H1 (cell line): ENCODE data around the gene HS2ST1. TPM values are rescaled to one million over a fixed set of nuclear protein-coding genes. Genes with fewer than 3 reads are reported as not detected.

Experiments used
- CTCF ChIA-PET: fragments of 300-600 bp; sonication (Branson Sonifier 250); formaldehyde crosslinking; loops from one replicate; lab custom pipeline; 2021; ENCODE audit not compliant: partially characterized antibody; lab: Charles Lee
- POLR2A ChIA-PET: fragments of 300-600 bp; sonication (Branson Sonifier 250); formaldehyde crosslinking; loops from one replicate; lab custom pipeline; 2021; ENCODE audit warnings: inconsistent platforms; ENCODE audit not compliant: partially characterized antibody; lab: Charles Lee
- DNase-seq, 2 experiments: peaks; one replicate each; pipeline versions ENCODE4 v3.0.0 to v3.0.0-alpha.2; 2010 to 2022; ENCODE audit warnings: low spot score in 2 of 2, low read depth in 1 of 2, mixed read lengths in 1 of 2
- FAIRE-seq: peaks from 2 replicates; lab custom pipeline; 2011; peaks lifted over from hg19 to GRCh38; lab: Jason Lieb, UNC
- H2AFZ ChIP-seq: 2 replicates; pipeline ENCODE4 v1.8.1; 2012; ENCODE audit warnings: low read length, inconsistent platforms
- H2AK5ac ChIP-seq: 2 replicates; pipeline ENCODE4 v1.6.1; 2013; ENCODE audit warnings: low read depth, low read length
- H2BK120ac ChIP-seq: replicated peaks from 2 replicates; pipeline ENCODE3; 2013; ENCODE audit warnings: low read depth, low read length, inconsistent platforms
- H2BK12ac ChIP-seq: 2 replicates; pipeline ENCODE4 v1.6.1; 2013; ENCODE audit warnings: low read depth, low read length
- H2BK15ac ChIP-seq: 2 replicates; pipeline ENCODE4 v1.6.1; 2013; ENCODE audit warnings: low read length
- H2BK20ac ChIP-seq: 2 replicates; pipeline ENCODE4 v1.6.1; 2013; ENCODE audit warnings: low read length
- H2BK5ac ChIP-seq: 2 replicates; pipeline ENCODE4 v1.6.1; 2013; ENCODE audit warnings: low read depth, low read length
- H3K14ac ChIP-seq: 2 replicates; pipeline ENCODE4 v1.6.1; 2013; ENCODE audit warnings: inconsistent platforms; ENCODE audit not compliant: insufficient read length
- H3K18ac ChIP-seq: 2 replicates; pipeline ENCODE4 v1.6.1; 2013; ENCODE audit warnings: low read length; ENCODE audit errors: extremely low read depth
- H3K23ac ChIP-seq: 2 replicates; pipeline ENCODE4 v1.6.1; 2013; ENCODE audit warnings: inconsistent platforms; ENCODE audit not compliant: insufficient read length
- H3K23me2 ChIP-seq: 2 replicates; pipeline ENCODE4 v1.6.1; 2013; ENCODE audit warnings: low read depth, low read length
- H3K27ac ChIP-seq: 2 replicates; pipeline ENCODE4 v1.6.1; 2011; ENCODE audit warnings: low read depth, low read length, inconsistent platforms
- H3K27me3 ChIP-seq, 4 experiments: replicated peaks in 1 of 4; 1 replicate in 1 of 4; 2 replicates in 3 of 4; pipeline versions ENCODE4 v1.6.1 to v1.8.1; 2011 to 2013; ENCODE audit warnings: low read length in 3 of 4, mild to moderate bottlenecking in 3 of 4, inconsistent platforms in 2 of 4, mixed read lengths in 2 of 4, moderate library complexity in 1 of 4; ENCODE audit not compliant: control insufficient read depth in 3 of 4, insufficient read depth in 3 of 4; ENCODE audit errors: extremely low read depth in 1 of 4
- H3K36me3 ChIP-seq, 4 experiments: 2 replicates each; pipeline versions ENCODE4 v1.6.1 to v1.8.1; 2011 to 2013; ENCODE audit warnings: mild to moderate bottlenecking in 4 of 4, low read length in 3 of 4, moderate library complexity in 2 of 4, control low read depth in 1 of 4, inconsistent platforms in 1 of 4; ENCODE audit not compliant: insufficient read depth in 4 of 4, control insufficient read depth in 2 of 4
- H3K4ac ChIP-seq: replicated peaks from 2 replicates; pipeline ENCODE3; 2013; ENCODE audit warnings: low read length, low read depth, mixed read lengths, inconsistent platforms; ENCODE audit not compliant: insufficient read length
- H3K4me1 ChIP-seq, 4 experiments: replicated peaks in 1 of 4; 1 replicate in 1 of 4; 2 replicates in 3 of 4; pipeline versions ENCODE4 v1.6.1 to v1.8.1; 2011 to 2013; ENCODE audit warnings: low read length in 3 of 4, inconsistent platforms in 2 of 4, mixed read lengths in 1 of 4; ENCODE audit not compliant: insufficient read depth in 4 of 4, control insufficient read depth in 3 of 4
- H3K4me2 ChIP-seq, 2 experiments: 2 replicates each; pipeline versions ENCODE4 v1.6.1 to v1.8.1; 2011 to 2013; ENCODE audit warnings: low read depth in 2 of 2, low read length in 2 of 2, control low read depth in 1 of 2, inconsistent platforms in 1 of 2, mild to moderate bottlenecking in 1 of 2; ENCODE audit not compliant: insufficient read depth in 1 of 2
- H3K4me3 ChIP-seq, 4 experiments: fragments of 200-600, 300-600 bp in 1 of 4; sonication (generic), shearing (Covaris generic), sonication (Bioruptor Twin) in 1 of 4; 2 replicates each; pipeline versions ENCODE4 v1.5.1 to v1.8.1; 2011 to 2016; ENCODE audit warnings: low read length in 4 of 4, low read depth in 3 of 4, control low read depth in 2 of 4, inconsistent platforms in 2 of 4, mild to moderate bottlenecking in 2 of 4, mixed read lengths in 1 of 4, moderate library complexity in 1 of 4; ENCODE audit not compliant: insufficient read depth in 2 of 4; ENCODE audit errors: extremely low read depth in 1 of 4
- H3K56ac ChIP-seq: replicated peaks from 2 replicates; pipeline ENCODE3; 2013; ENCODE audit warnings: low read depth, mild to moderate bottlenecking, mixed read lengths, low read length, inconsistent platforms; ENCODE audit not compliant: insufficient read length
- H3K79me1 ChIP-seq: 2 replicates; pipeline ENCODE4 v1.6.1; 2013; ENCODE audit warnings: low read depth, low read length, control low read depth
- H3K79me2 ChIP-seq, 2 experiments: 2 replicates each; pipeline versions ENCODE4 v1.6.1 to v1.8.1; 2012 to 2013; ENCODE audit warnings: low read length in 2 of 2, mild to moderate bottlenecking in 2 of 2, inconsistent platforms in 1 of 2; ENCODE audit not compliant: insufficient read depth in 2 of 2, control insufficient read depth in 1 of 2
- H3K9ac ChIP-seq, 4 experiments: replicated peaks in 1 of 4; 1 replicate in 1 of 4; 2 replicates in 3 of 4; pipeline versions ENCODE4 v1.6.1 to v1.8.1; 2011 to 2013; ENCODE audit warnings: low read depth in 3 of 4, low read length in 3 of 4, control low read depth in 2 of 4, mild to moderate bottlenecking in 2 of 4, moderate library complexity in 2 of 4, inconsistent platforms in 1 of 4; ENCODE audit errors: extremely low read depth in 1 of 4
- H3K9me3 ChIP-seq, 2 experiments: 2 replicates each; pipeline versions ENCODE4 v1.6.1 to v1.8.1; 2012 to 2013; ENCODE audit warnings: mild to moderate bottlenecking in 2 of 2, moderate library complexity in 2 of 2, control low read depth in 1 of 2, inconsistent platforms in 1 of 2, low read depth in 1 of 2, low read length in 1 of 2, mixed read lengths in 1 of 2; ENCODE audit not compliant: insufficient read depth in 2 of 2
- H4K20me1 ChIP-seq, 2 experiments: replicated peaks in 1 of 2; 2 replicates each; pipeline versions ENCODE3 to v1.8.1; 2011 to 2013; ENCODE audit warnings: inconsistent platforms in 2 of 2, low read length in 2 of 2, mild to moderate bottlenecking in 1 of 2; ENCODE audit not compliant: insufficient read depth in 2 of 2, control insufficient read depth in 1 of 2
- H4K5ac ChIP-seq: 2 replicates; pipeline ENCODE4 v1.6.1; 2013; ENCODE audit warnings: low read length, low read depth, mixed read lengths, inconsistent platforms; ENCODE audit not compliant: insufficient read length
- H4K8ac ChIP-seq: 2 replicates; pipeline ENCODE4 v1.8.0; 2013; ENCODE audit warnings: mild to moderate bottlenecking, moderate library complexity, low read length, inconsistent platforms; ENCODE audit not compliant: insufficient read depth; ENCODE audit errors: extremely low read depth
- H4K91ac ChIP-seq: replicated peaks from 2 replicates; pipeline ENCODE3; 2013; ENCODE audit warnings: low read length, mixed read lengths, inconsistent platforms; ENCODE audit not compliant: insufficient read length
- CBX5 ChIP-seq: fragments of 300-800, 300-1000 bp; sonication (generic); IDR thresholded peaks from 2 replicates; pipeline ENCODE4 v1.7.1; 2016; ENCODE audit warnings: antibody characterized with exemption, low read length, low read depth
- CBX8 ChIP-seq: fragments of 300-800, 300-1000 bp; sonication (generic); IDR thresholded peaks from 2 replicates; pipeline ENCODE4 v1.7.1; 2016; ENCODE audit warnings: low read depth, low read length, borderline replicate concordance
- EGR1 ChIP-seq: IDR thresholded peaks from 2 replicates; pipeline ENCODE4 v1.6.1; 2011; ENCODE audit warnings: low read depth, low read length, borderline replicate concordance
- EZH2 ChIP-seq: fragments of 200-600 bp; sonication (generic); IDR thresholded peaks from 2 replicates; pipeline ENCODE4 v1.7.1; 2012; ENCODE audit warnings: low read depth, mild to moderate bottlenecking, moderate library complexity, low read length, inconsistent platforms; ENCODE audit not compliant: severe bottlenecking
- HDAC2 ChIP-seq, 2 experiments: fragments of 300-600 bp in 1 of 2; sonication (generic) in 1 of 2; IDR thresholded peaks; 2 replicates each; pipeline ENCODE4 v1.6.1; 2011 to 2012; ENCODE audit warnings: low read depth in 2 of 2, low read length in 2 of 2, mild to moderate bottlenecking in 2 of 2, moderate library complexity in 2 of 2, borderline replicate concordance in 1 of 2, inconsistent platforms in 1 of 2
- KDM5A ChIP-seq: fragments of 200-600 bp; IDR thresholded peaks from 2 replicates; pipeline ENCODE4 v1.7.1; 2012; ENCODE audit warnings: mild to moderate bottlenecking, low read length, inconsistent platforms, mixed read lengths
- PHF8 ChIP-seq: fragments of 200-600 bp; sonication (generic); conservative IDR thresholded peaks from 2 replicates; pipeline ENCODE4 v1.7.1; 2012; ENCODE audit warnings: low read depth, mild to moderate bottlenecking, inconsistent platforms, low read length, moderate library complexity
- POU5F1 ChIP-seq: IDR thresholded peaks from 2 replicates; pipeline ENCODE4 v1.6.1; 2011; ENCODE audit warnings: low read depth, mild to moderate bottlenecking, low read length, moderate library complexity
- RFX5 ChIP-seq: IDR thresholded peaks from 2 replicates; pipeline ENCODE4 v1.6.1; 2011; ENCODE audit warnings: low read depth, low read length, improper control_type of control experiment, borderline replicate concordance
- SP2 ChIP-seq: IDR thresholded peaks from 2 replicates; pipeline ENCODE4 v1.6.1; 2012; ENCODE audit warnings: mild to moderate bottlenecking, low read length, inconsistent platforms
- WGBS, 2 experiments: shearing (Covaris generic) in 1 of 2; methylation state at CpG; one replicate each; pipeline versions ENCODE4 v1.1.6 to v1.1.7; 2013 to 2015; ENCODE audit warnings: low lambda C conversion rate in 2 of 2, mixed read lengths in 2 of 2, inconsistent platforms in 1 of 2, low coverage in 1 of 2, missing lambda C conversion rate in 1 of 2; ENCODE audit not compliant: insufficient replicate concordance in 2 of 2, insufficient coverage in 1 of 2, insufficient read length in 1 of 2; ENCODE audit errors: extremely low coverage in 1 of 2, missing lambda C conversion rate in 1 of 2; 5-methylcytosine and 5-hydroxymethylcytosine counted together
- polyA plus RNA-seq, 7 experiments: library from polyadenylated mRNA; depleted of rRNA in 3 of 7; stranded (reverse) in 5 of 7; unstranded in 2 of 7; fragments of >200 nt in 5 of 7; fragments of 200-250 nt in 2 of 7; gene quantifications; 1 replicate in 5 of 7; 2 replicates in 1 of 7; 4 replicates in 1 of 7; pipeline versions ENCODE4 v1.2.1 to v1.2.3, GENCODE V29; 2011 to 2013; ENCODE audit warnings: missing spikeins in 2 of 7, mixed read lengths in 2 of 7
- total RNA-seq: library from RNA; stranded (reverse); fragmentation: NEBNext Ultra II Directional; extraction: Animal tissue kit (Norgen Biotek cat#: 25700); gene quantifications from 2 replicates; pipeline ENCODE4 v1.2.1, GENCODE V29; 2021

HS2ST1 gene
- total and polyA plus RNA-seq, 2 of the 8 experiments (the other 6 are each of a cell fraction or from before 2014, with no cell fraction given), result 5.2 to 28.3 TPM

DNA sequence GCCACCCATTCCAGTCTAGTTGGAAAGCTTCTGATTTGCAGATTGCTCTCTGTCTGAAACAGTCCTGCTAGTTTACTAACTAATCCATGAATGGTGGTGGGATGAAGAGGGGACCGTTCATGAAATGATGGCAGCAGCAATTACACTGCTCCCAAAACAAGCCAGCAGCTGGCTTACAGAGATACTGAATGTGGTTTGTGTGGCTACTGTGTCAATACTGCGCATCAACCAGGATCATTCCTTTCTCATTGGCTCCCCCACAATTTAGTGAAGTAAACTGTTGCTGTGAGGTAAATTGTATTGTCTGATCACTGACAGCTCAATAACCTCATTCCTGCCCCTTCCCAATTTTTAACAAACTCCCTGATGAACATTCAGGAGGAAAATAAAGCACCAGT is 222.9 kb downstream of the HS2ST1 start:
- no peak overlapping the region for H2AK5ac ChIP-seq
- H3K14ac ChIP-seq, result no peak overlapping the region
- no peak overlapping the region for H2BK15ac ChIP-seq
- TF ChIP-seq SP2, result no peak
- no peak for TF ChIP-seq CBX5
- no peak for TF ChIP-seq RFX5
- no peak for TF ChIP-seq EGR1
- no peak for TF ChIP-seq KDM5A
- TF ChIP-seq EZH2, result no peak
- no peak for TF ChIP-seq HDAC2 (IDR thresholded peaks at IDR 0.05; ENCODE audit: borderline replicate concordance in 1 of 2, low read depth in 2 of 2, low read length in 2 of 2)
- no peak for TF ChIP-seq POU5F1
- TF ChIP-seq CBX8, result no peak
- no peak for TF ChIP-seq PHF8
- POLR2A ChIA-PET, result no interaction called here
- no peak overlapping the region for H3K4me3 ChIP-seq
- H3K79me1 ChIP-seq, result no peaks in the 10 kb centered on the region; the same call in 1 of the 2 replicates
- H3K9me3 ChIP-seq, result no peaks in the 10 kb centered on the region
- H3K9ac ChIP-seq, result no peak overlapping the region
- peaks cover 0 to 9% (median 7%) of the 10 kb centered on the region in 4 experiments; a peak in 4 of 7 replicates for H3K27me3 ChIP-seq
- H4K20me1 ChIP-seq, result no peaks in the 10 kb centered on the region
- peaks cover 1% of the 10 kb centered on the region; the same call in 1 of the 2 replicates for H3K23me2 ChIP-seq
- no peak overlapping the region for H3K56ac ChIP-seq
- no peak overlapping the region for H3K23ac ChIP-seq
- H3K18ac ChIP-seq, result no peak overlapping the region
- no peak overlapping the region for H2BK12ac ChIP-seq
- H3K4me1 ChIP-seq, result peaks cover 0 to 6% (median under 1%) of the 10 kb centered on the region in 4 experiments; a peak in 4 of 7 replicates
- WGBS, 2 experiments, result 88% methylated on average over 2 of the region's 2 CpGs; no CpG with 5 or more reads in 1 of the 2 experiments
- H2BK120ac ChIP-seq, result no peak overlapping the region
- no peak overlapping the region for H4K8ac ChIP-seq
- no peak overlapping the region for H2AFZ ChIP-seq
- H3K36me3 ChIP-seq, result no peaks in the 10 kb centered on the region
- no peak overlapping the region for H3K27ac ChIP-seq
- CTCF ChIA-PET, result interaction anchor here (0.6 to 1.3 kb wide), 2 partner anchors 12 to 201 kb away, joined by 3 read pairs; no protein-coding TSS in a partner anchor
- H4K5ac ChIP-seq, result no peak overlapping the region
- no peak overlapping the region for H4K91ac ChIP-seq
- H2BK20ac ChIP-seq, result no peak overlapping the region
- no peaks in the 10 kb centered on the region for H3K79me2 ChIP-seq
- no peak for DNase-seq
- no peak for FAIRE-seq
- no peak overlapping the region for H3K4ac ChIP-seq
- no peak overlapping the region for H2BK5ac ChIP-seq
- no peak overlapping the region for H3K4me2 ChIP-seq
